OCI-LY3 (cell line): ENCODE results near the gene CCDC85A.

Experiments
- H2AFZ ChIP-seq: fragments of 200-600, 300-600 bp; shearing (Covaris generic); 2 replicates; pipeline ENCODE4 v1.6.0; 2014; ENCODE audit warnings: antibody characterized with exemption, low read depth, low read length
- H3K27ac ChIP-seq: fragments of 200-600, 300-600 bp; sonication (generic); 2 replicates; pipeline ENCODE4 v1.5.1; 2014; ENCODE audit warnings: mild to moderate bottlenecking, low read length, moderate library complexity, mixed read lengths
- H3K27me3 ChIP-seq: fragments of 200-600, 300-600 bp; sonication (generic); 2 replicates; pipeline ENCODE4 v1.6.1; 2014; ENCODE audit warnings: low read depth, low read length, mixed read lengths
- H3K36me3 ChIP-seq: fragments of 200-600, 300-600 bp; sonication (generic); replicated peaks from 2 replicates; pipeline ENCODE3; 2014; ENCODE audit warnings: low read depth, low read length, mixed read lengths
- H3K4me1 ChIP-seq: fragments of 300-600, 200-600 bp; sonication (generic); 2 replicates; pipeline ENCODE4 v1.6.1; 2014; ENCODE audit warnings: low read length, mixed read lengths
- H3K4me2 ChIP-seq: fragments of 200-600, 300-600 bp; sonication (generic); 2 replicates; pipeline ENCODE4 v1.6.1; 2014; ENCODE audit warnings: low read length, mixed read lengths
- H3K4me3 ChIP-seq: fragments of 300-600, 200-600 bp; sonication (generic); 2 replicates; pipeline ENCODE4 v1.5.1; 2014; ENCODE audit warnings: antibody characterized with exemption, mild to moderate bottlenecking, low read length, moderate library complexity
- H3K79me2 ChIP-seq: fragments of 300-600, 200-600 bp; shearing (Covaris generic); 2 replicates; pipeline ENCODE4 v1.6.1; 2014; ENCODE audit warnings: mild to moderate bottlenecking, low read length, mixed read lengths
- H3K9ac ChIP-seq: fragments of 300-600, 200-600 bp; shearing (Covaris generic); 2 replicates; pipeline ENCODE4 v1.6.0; 2014; ENCODE audit warnings: mild to moderate bottlenecking, low read length, moderate library complexity
- H3K9me3 ChIP-seq: fragments of 200-600, 300-600 bp; shearing (Covaris generic); 2 replicates; pipeline ENCODE4 v1.6.1; 2014; ENCODE audit warnings: low read length, mixed read lengths; ENCODE audit not compliant: insufficient read depth
- H4K20me1 ChIP-seq: fragments of 200-600, 300-600 bp; sonication (generic); 2 replicates; pipeline ENCODE4 v1.6.1; 2016; ENCODE audit warnings: low read length, mixed read lengths; ENCODE audit not compliant: insufficient read depth
- EZH2phosphoT487 ChIP-seq: fragments of 200-600 bp; shearing (Covaris generic); IDR thresholded peaks from 2 replicates; pipeline ENCODE4 v1.6.1; 2018; ENCODE audit warnings: antibody characterized with exemption, mixed run types, low read depth
- TF ChIP-seq, protein P1 (sequence below): fragments of 200-600, 300-600 bp; sonication (generic); IDR thresholded peaks from 2 replicates; pipeline ENCODE4 v1.5.1; 2014; ENCODE audit warnings: antibody characterized with exemption, low read length, low read depth

Gene CCDC85A

DNA sequence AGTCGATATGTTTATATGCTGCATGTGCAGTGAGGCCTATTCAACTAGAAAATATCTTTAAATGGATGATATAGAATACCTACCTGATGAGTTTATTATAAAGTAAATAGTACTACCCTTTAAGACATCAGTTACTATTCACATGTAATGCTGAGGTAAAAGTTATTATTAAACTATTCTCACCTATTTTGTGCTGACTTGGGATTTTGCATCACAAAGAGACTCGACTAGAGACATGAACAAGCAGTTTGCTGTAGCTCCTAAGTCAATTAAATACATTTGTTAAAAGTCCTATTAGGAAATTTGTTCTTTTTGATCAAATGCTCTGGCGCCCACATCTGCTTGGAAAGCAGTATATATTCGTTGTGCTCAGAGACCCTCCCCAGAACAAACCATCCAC is 164.1 kb downstream of the CCDC85A start:
- H3K9me3 ChIP-seq: no peaks in the 10 kb centered on the region
- H2AFZ ChIP-seq: 0 out of 2 replicates have a peak overlapping the region, but pooled peaks have one; percentile 21
- no peaks in the 10 kb centered on the region for H3K79me2 ChIP-seq
- H3K36me3 ChIP-seq: no peaks in the 10 kb centered on the region
- no peak overlapping the region for H3K27ac ChIP-seq
- no peak overlapping the region for H3K4me2 ChIP-seq
- no peak overlapping the region for H3K4me3 ChIP-seq
- H4K20me1 ChIP-seq: no peaks in the 10 kb centered on the region
- H3K4me1 ChIP-seq: no peaks in the 10 kb centered on the region
- H3K9ac ChIP-seq: no peak overlapping the region
- H3K27me3 ChIP-seq: no peaks in the 10 kb centered on the region
- TF ChIP-seq, protein P1, sequence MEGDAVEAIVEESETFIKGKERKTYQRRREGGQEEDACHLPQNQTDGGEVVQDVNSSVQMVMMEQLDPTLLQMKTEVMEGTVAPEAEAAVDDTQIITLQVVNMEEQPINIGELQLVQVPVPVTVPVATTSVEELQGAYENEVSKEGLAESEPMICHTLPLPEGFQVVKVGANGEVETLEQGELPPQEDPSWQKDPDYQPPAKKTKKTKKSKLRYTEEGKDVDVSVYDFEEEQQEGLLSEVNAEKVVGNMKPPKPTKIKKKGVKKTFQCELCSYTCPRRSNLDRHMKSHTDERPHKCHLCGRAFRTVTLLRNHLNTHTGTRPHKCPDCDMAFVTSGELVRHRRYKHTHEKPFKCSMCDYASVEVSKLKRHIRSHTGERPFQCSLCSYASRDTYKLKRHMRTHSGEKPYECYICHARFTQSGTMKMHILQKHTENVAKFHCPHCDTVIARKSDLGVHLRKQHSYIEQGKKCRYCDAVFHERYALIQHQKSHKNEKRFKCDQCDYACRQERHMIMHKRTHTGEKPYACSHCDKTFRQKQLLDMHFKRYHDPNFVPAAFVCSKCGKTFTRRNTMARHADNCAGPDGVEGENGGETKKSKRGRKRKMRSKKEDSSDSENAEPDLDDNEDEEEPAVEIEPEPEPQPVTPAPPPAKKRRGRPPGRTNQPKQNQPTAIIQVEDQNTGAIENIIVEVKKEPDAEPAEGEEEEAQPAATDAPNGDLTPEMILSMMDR: no peak
- no peak for TF ChIP-seq EZH2phosphoT487

GRCh38 chr2:56348392-56349210 is 164.8 kb downstream of the CCDC85A start:
- no peaks in the 10 kb centered on the region for H4K20me1 ChIP-seq
- H3K9me3 ChIP-seq: no peaks in the 10 kb centered on the region
- TF ChIP-seq, protein P1: no peak
- no peak for TF ChIP-seq EZH2phosphoT487
- H3K79me2 ChIP-seq: no peaks in the 10 kb centered on the region
- no peaks in the 10 kb centered on the region for H3K27me3 ChIP-seq
- no peak overlapping the region for H3K9ac ChIP-seq
- no peaks in the 10 kb centered on the region for H3K36me3 ChIP-seq
- H3K27ac ChIP-seq: no peak overlapping the region
- no peaks in the 10 kb centered on the region for H3K4me1 ChIP-seq
- 0 out of 2 replicates have a peak overlapping the region, but pooled peaks have one; percentile 21 for H2AFZ ChIP-seq
- H3K4me3 ChIP-seq: no peak overlapping the region
- no peak overlapping the region for H3K4me2 ChIP-seq

- H2AFZ ChIP-seq: no peak overlapping the region
- H3K36me3 ChIP-seq: no peaks in the 10 kb centered on the region
- no peaks in the 10 kb centered on the region for H3K4me1 ChIP-seq
- no peaks in the 10 kb centered on the region for H4K20me1 ChIP-seq
- no peaks in the 10 kb centered on the region for H3K27me3 ChIP-seq
- H3K27ac ChIP-seq: no peak overlapping the region
- no peak overlapping the region for H3K9ac ChIP-seq
- no peaks in the 10 kb centered on the region for H3K79me2 ChIP-seq
- no peak overlapping the region for H3K4me3 ChIP-seq
- no peak for TF ChIP-seq EZH2phosphoT487
- TF ChIP-seq, protein P1: no peak
- H3K4me2 ChIP-seq: no peak overlapping the region
- H3K9me3 ChIP-seq: no peaks in the 10 kb centered on the region
Measured at GRCh38 chr2:56357655-56358295, 174.0 kb downstream of the CCDC85A start.

GRCh38 chr2:56361844-56362243 is 178.1 kb downstream of the CCDC85A start:
- Histone ChIP-seq H3K27ac (no peak overlapping the region), H3K4me2 (no peak overlapping the region), H3K4me1 (no peaks in the 10 kb centered on the region), H4K20me1 (no peaks in the 10 kb centered on the region), H3K4me3 (no peak overlapping the region), H2AFZ (no peak overlapping the region), H3K9me3 (no peaks in the 10 kb centered on the region), H3K79me2 (no peaks in the 10 kb centered on the region), H3K9ac (no peak overlapping the region), H3K27me3 (no peaks in the 10 kb centered on the region), H3K36me3 (no peaks in the 10 kb centered on the region)
- TF ChIP-seq, protein P1: no peak
- TF ChIP-seq EZH2phosphoT487: no peak
